Stimulated activated CD4-positive, alpha-beta T cell treated with anti-CD3 and anti-CD28 coated beads, TNF-alpha, amount 100 ng/mL, for 24 hours (primary cell): Measurements from ENCODE around the gene SHISAL1.
"Not testable (repeated sequence)": the region's sequence is repeated elsewhere in the genome, so short reads cannot be mapped to it uniquely, and the experiment has no call there.

Experiments
- DNase-seq, 3 experiments: peaks; one replicate each; pipeline ENCODE4 v3.0.0-alpha.2; 2020; ENCODE audit warnings: low read depth in 3 of 3

SHISAL1 gene

GRCh38 chr22:44261164-44261860, 51.4 kb downstream of the SHISAL1 start:
- DNase-seq: no peak

DNA sequence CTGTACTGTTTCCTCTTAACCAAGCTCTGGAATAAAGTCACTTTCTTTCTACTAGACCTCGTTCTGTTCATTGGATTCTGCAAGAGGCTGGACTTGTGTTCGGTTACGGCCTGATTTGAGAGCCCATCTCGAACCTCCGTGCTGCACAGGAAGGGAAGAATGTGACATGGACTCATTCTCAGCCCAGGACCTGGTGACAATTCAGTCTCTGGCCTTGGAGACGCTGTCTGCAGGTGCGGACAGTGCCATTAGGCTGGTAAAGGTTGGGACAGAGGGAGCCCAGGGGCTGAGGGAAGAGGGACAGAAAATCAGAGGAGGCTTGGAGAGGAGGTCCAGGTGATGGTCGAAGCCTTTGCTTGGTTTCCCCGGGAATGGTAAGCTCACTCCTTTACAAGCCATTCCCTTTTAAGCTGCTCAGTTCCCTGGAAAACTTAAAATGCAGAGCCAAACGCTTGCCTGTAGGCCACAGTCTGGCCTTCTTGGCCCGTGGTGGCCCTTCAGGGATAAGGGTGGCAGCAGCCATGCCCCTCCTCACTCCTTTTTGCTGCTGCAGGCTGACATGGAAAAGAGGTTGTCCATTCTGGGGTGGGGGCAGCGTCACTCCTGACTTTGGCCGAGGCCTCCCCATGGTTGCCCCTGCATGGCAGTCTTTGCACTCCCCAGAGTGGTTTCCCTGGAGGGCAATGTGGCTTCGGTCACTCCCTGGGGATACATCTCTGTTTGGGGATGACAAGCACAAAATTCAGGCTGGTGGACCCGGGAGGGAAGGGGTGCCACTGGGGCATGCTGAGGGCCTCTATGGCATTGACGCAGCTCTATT, 52.3 kb downstream of the SHISAL1 start:
- no peak for DNase-seq

- no peak for DNase-seq
Measured at GRCh38 chr22:44259366-44260215, 53.2 kb downstream of the SHISAL1 start.

- DNase-seq: no peak
Measured at GRCh38 chr22:44256556-44257485, 55.9 kb downstream of the SHISAL1 start.

- DNase-seq: no peak
Measured at GRCh38 chr22:44256085-44256484, 56.7 kb downstream of the SHISAL1 start.

DNA sequence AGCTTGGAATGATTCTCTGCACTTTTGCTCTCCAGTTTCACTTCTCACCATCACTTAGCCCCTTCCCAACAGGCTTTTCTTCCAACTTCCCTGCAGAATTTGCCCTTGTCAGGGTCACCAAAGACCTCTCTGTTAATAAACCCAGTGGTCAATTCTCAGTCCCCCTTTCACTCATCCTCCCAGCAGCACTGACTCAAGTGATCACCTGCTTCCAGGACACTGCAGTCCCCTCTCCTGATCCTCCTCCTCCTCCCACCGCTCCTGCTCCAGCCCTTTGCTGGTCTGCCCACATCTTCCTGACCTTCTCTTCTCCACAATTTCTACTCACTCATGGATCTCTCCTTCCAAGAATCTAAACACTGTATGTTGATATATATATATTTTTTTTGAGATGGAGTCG, 57.9 kb downstream of the SHISAL1 start:
- DNase-seq: no peak

- DNase-seq: no peak
Measured at GRCh38 chr22:44249376-44250147, 63.2 kb downstream of the SHISAL1 start.

GRCh38 chr22:44248926-44249325, 63.8 kb downstream of the SHISAL1 start:
- DNase-seq: no peak

GRCh38 chr22:44247923-44248892, 64.5 kb downstream of the SHISAL1 start:
- no peak for DNase-seq

GRCh38 chr22:44247346-44247745, 65.4 kb downstream of the SHISAL1 start:
- DNase-seq: no peak

- no peak for DNase-seq
Measured at GRCh38 chr22:44246615-44247326, 66.0 kb downstream of the SHISAL1 start.

- DNase-seq: no peak
Measured at GRCh38 chr22:44245867-44246266, 66.9 kb downstream of the SHISAL1 start.

GRCh38 chr22:44245438-44245837, 67.3 kb downstream of the SHISAL1 start:
- no peak for DNase-seq

DNA sequence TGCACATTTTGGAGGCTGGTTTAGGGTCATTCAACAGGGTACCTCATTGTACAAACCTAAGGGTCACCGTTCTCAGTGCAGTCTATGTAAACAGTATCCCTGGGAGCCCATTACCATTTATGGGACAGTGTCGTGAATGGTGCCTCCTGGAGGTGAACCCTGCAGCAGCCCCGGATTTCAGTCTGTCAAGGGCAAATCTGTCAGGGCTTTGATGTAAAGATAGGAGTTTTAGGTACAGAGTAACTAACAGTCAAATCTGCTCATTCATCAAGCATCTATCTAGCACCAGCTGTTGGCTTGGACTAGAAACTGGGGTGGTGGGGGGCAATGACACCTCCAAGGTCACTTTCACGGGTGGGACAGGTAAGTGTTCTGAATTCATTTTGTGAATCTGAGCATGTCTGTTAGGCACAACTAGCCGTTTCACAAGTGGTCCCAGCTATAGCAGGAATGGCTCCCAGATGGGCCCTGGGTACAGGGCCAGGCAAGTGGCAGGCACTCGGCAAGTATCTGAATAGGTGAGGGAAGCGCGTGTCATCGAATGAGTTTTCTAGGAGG, 68.4 kb downstream of the SHISAL1 start:
- DNase-seq: no peak

DNA sequence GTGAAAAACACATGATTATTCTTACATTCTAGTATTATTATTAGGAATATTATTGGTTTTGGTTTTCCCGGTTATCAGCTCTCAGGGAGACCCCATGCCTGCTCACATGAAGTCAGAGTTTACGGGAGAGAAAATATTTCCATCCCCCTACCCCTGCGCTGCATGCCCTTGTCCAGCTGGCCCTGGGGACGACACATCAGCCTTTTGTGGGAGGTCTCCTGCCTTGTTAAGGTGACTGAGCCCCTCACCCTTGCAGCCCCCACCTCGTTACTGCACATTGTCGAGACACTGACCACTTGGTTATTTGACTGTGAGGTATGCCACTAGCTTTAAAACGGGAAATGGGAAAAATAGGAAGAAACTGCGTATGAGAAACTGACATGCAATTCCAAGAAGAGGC, 69.0 kb downstream of the SHISAL1 start:
- no peak for DNase-seq

DNA sequence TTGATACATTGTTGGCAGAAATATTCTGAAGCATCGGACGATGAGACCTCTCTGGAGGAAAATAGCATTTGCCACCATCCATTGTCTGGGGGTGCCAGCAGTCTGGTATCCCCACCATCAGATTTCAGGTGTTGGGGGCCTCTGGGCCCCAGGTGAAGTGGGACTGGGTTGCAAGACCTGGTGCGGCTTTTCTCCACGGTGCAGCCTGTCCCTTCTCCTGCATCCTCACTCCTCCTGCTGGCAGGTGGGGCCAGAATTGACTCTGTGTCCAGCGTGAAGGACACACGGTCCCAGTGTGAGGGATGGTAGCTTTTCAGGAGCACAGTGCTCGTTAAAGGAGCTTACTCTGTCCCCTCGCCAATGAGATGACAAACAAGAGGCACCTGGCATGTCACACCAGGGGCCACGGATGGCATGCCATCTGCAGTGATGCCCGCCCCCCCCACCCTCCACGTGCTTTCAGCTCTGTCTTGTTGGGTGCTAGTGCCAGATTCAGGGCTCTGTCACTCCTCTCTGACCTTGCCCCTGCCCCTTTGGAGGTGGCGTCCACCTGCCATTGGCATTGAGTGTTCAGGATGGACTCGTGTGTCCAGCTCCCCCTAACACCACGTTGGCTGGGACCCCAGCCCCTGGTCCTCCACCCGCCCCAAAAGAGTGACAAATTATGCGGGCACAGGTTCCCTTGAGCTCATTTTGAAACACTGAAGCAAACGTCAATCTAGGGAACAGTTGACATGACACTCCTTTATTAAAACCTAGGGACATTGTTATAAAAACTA, 69.6 kb downstream of the SHISAL1 start:
- no peak for DNase-seq

DNA sequence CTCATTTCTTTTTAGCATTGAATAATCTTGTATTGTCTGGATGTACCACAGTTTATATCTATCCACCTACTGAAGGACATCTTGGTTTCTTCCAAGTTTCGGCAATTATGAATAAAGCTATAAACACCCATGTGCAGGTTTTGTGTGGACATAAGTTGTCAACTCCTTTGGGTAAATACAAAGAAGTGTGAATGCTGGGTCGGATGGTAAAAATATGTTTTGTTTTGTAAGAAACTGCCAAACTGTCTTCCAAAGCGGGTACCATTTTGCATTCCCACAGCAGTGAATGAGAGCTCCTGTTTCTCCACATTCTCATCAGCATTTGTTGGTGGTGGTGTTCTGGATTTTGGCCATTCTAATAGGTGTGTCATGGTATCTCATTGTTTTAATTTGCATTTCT, 71.6 kb downstream of the SHISAL1 start:
- DNase-seq: not testable (repeated sequence)
